ENCODE measurements around the gene TMEM50A. TPM values are rescaled to one million over a fixed set of nuclear protein-coding genes. Genes with fewer than 3 reads are reported as not detected.

Gene TMEM50A
- total RNA-seq, result 72.6 and 75.4 TPM in 2 replicates

DNA sequence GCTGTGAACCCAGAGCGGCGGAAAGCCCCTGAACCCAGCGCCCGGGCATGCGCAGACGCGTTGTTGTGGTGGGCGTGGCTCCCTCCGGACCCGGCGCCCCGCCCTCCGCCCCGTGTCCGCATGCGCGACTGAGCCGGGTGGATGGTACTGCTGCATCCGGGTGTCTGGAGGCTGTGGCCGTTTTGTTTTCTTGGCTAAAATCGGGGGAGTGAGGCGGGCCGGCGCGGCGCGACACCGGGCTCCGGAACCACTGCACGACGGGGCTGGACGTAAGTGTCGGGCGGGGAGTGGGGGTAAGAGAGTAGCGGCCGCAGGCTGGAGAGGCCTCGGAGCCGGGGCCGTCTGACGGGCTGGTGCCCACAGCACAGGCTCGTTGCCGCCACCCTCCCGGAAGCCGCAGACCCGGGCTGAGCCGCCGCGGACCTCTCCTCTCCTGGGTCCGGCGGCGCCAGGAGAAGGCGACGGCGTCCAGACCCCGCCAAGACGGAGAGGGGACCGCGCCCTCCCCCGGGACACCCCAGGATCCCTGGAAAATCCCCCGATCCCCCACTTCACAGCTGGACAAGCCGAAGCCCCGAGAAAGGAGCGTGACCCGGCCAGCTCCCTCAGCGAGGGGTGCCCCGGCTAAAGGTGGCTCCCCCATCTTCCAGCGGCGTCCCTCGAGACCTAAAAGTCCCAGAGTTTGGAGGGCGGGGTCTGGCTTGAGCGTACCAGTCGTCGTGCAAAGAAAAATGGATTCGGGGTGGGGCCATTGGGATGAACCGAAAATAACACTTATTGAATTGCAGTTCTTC, at the start of gene TMEM50A:
TMEM50A (plus strand) TSS at position 147 of the 794 bp plus-strand sequence. CDS start 2,153 bp downstream, outside the sequence.

Other genes with a start within 250 kb of the TMEM50A start
- 7.8 and 15.8 TPM in 2 replicates for gene SYF2, start 105.8 kb upstream of the TMEM50A start, total RNA-seq
- 15.0 and 40.3 TPM in 2 replicates for gene RSRP1, start 90.9 kb upstream of the TMEM50A start, total RNA-seq
- gene RHD, start 65.8 kb upstream of the TMEM50A start, total RNA-seq, result not detected in 2 replicates
- 0.38 TPM in 1 of 2 replicates, not detected in the other for gene RHCE, start 82.5 kb downstream of the TMEM50A start, total RNA-seq
- gene MACO1, start 92.6 kb downstream of the TMEM50A start, total RNA-seq, result 6.6 and 7.0 TPM in 2 replicates
- gene LDLRAP1, start 205.3 kb downstream of the TMEM50A start, total RNA-seq, result 7.7 and 9.3 TPM in 2 replicates

Measured in mesangial cell (primary cell).